Stimulated activated CD4-positive, alpha-beta T cell treated with anti-CD3 and anti-CD28 coated beads, Interleukin-4, amount 100 ng/mL, for 4 hours (primary cell): ENCODE data around the gene BLCAP.
"Not testable (repeated sequence)": the region's sequence is repeated elsewhere in the genome, so short reads cannot be mapped to it uniquely, and the experiment has no call there.

Source experiments
- DNase-seq, 2 experiments: peaks; one replicate each; pipeline ENCODE4 v3.0.0-alpha.2; 2020

The BLCAP gene

DNA sequence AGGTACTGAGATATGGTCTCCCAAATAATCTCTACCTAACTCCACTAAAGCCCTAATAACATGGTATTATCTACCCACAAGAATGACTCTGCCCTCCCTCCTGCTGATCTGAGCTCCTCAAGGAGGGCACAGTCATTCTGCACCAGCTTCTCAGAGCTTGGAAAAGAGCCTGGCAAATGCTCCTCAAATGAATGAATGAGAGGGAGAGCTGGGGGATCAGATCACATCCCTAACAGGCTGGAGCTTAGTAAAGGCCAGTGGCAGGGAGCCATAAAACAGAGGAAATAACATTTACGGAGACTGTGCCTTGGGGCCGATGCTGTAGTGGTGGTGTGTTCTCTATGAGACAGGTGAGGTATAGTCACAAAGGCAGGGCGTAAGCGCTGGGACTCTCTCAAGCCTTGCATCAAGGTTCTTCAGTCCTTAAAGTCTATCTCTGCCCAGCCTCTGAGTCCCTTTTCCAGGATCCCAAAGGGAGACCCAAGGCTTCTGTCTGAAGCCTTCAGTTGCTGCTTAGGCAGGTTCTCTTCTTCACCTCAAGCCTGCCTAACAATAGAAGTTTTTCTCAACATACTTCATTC lies 13.8 kb downstream of the BLCAP start:
- DNase-seq, result no peak

DNA sequence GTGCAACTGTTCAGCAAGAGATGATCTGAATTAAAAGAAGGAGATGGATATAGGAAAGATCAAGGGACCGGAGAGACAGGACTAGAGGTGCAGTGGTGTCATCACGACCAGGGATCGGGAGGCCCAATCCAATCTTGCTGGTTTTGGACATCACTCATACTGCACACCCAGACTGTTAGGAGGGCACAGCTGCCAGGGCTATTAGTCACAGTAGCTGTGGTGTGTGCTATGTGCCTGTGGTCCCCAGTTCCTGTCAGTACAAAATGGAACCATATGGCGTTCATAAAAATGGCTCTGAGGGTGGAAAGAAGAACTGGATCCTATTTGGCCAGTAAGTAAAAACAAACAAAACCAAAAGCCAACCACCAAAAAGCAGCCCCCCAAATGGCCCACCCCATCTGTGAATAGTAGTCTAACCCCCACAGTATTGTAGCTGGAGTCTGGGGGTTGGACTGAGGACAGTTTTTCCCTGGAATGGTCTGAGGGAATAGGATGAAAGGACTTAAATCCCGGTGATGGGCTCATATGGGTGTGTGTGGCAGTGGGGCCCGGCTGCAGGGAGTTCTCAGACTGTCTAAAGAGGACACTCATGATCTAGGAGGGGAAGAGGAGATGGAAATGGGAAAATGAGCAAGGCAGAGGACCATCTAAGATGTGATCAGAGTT lies 15.9 kb downstream of the BLCAP start:
- no peak for DNase-seq

DNA sequence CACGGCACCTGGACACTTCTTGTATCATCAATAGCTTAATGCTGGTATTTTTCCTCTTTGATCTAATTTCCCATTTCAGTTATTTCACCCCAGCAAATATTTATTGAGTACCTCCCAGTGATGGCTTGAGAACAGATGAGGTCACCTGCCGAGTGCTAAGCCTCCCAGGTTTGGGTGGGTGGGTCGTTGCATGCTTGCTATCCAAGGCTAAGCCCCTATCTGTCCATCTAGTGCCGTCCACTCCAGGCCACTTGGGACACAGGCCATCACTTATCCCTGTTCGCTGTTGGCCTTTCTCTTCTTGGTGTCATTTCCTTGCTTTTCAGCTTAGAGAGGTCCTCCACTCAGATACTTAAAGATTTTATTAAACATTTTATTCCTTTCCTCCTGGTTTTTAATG lies 17.4 kb downstream of the BLCAP start:
- no peak for DNase-seq

DNA sequence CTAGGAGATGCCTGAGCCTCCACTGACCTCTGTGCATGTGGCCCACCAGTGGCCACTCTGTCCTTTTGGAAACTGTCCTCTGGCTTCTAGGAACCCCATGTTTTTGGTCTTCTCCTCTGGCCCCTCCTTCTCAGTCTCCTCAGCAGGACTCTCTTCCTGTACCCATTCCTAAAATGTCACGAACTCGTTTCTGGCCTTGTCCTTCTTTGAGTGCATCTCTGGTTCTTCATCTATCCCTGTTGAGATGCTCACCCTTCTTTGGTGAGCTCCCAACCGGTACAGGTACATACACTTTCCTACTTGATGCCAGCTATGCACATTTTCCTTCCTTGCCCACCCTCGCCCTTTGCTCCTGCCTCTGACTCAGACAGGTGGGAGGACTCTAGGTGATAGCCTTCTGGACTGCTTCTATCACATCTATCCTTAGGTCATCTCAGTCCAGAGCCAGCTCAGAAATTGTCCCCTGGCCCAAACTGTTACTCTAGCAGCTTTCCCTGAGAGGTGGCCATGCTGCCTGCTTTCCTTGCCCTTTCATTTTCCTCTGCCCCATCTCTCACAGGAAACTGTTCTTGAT lies 21.4 kb downstream of the BLCAP start:
- no peak for DNase-seq

DNA sequence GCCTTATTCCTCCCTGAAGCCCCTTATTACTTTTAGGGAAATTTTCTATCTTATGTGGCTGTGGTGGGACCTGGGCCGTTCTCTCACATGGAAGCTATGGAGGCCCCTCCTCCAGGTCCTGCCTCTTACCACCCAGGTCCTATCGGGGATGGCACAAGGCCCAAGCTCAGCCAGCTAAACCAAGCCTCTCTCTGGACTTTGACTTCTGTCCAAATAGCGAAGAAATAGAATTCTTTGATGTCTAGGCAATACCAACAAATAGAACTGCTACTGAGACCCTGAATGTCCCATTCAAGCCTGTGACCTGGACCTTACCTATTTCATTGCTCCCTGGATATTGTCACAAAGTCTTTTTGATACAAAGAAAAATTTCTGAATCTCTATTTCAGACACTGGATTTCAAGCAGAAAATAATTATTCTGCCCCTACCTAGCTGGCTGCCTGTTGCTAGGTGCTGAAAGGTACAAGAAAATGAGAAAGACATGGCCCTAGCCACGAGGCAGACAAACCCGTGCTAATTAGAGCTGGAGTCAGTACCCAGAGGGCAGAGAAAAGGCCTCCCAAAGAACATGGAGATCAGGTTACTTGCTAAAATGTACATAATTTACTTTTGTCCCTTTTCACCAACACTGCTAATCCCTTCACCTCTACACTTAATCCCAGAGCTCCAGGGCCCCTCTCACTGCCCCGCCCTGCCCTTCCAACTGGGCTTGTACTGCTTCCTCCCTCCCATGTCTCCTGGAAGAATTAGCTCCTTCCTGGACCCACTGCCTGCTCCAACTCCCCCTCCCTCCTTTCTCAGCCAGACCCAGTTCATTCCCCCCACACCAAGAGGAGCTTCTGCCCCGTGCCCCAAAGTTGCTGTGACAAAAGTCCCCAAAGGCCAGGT lies 22.2 kb downstream of the BLCAP start:
- no peak for DNase-seq

DNA sequence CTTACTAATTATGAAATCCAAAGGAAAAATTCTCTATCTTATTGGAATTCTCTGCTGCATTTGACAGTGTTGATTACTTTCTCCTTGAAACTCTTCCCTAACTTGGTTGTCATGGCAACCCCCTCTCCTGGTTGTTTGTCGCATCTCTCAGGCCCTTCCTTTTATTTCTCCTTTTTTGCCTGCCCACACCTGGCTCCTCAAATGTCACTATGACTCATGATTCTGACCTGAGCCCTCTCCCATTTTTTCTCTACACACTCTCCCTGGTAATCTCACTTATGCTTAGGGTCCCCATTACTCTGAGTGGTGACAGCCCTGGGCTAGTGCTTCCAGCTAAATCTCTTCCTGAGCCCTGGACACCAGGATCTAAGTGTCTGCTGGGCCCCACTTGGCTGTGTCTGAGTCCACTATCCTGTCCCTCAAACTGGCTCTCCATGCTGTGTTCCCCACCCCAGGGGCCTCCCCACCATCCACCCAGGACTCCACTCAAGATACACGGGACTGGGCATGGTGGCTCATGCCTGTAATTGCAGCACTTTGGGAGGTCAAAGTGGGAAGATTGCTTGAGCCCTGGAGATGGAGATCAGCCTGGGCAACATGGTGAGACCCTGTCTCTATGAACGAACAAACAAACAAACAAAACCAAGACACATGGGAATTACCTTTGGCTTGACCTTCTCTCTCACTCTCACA lies 23.1 kb downstream of the BLCAP start:
- no peak for DNase-seq

DNA sequence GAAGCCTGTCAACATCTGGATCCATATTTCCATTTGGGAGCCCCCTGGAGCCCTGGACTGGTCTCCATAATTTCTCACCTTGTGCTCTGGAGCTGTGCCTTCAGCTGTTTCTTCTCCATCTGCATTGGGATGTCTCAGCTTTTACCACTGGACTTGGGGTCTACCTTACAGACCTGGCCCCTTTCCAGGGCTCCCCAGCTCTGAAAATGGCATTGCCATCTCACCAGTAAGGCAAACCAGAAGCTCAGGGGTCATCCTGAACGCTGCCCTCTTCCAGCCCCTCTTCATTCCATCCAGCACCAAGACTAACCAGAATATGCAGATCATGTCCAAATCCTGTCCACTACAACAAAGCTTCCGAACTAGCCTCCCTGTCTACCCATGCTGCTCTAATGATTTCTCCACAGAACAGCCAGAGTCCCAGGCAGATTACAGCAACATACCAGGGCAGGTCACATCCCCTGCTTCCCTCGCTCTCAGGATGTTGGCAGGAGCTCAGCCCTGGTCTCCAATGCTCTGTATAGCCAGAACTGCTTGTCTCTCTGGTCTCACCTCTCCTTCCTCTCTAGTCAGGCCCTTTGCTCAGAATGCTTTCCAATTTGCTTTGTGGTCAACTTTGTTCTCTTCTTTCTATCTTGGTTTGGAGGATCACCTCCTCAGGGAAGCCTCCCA lies 24.3 kb downstream of the BLCAP start:
- no peak for DNase-seq

DNA sequence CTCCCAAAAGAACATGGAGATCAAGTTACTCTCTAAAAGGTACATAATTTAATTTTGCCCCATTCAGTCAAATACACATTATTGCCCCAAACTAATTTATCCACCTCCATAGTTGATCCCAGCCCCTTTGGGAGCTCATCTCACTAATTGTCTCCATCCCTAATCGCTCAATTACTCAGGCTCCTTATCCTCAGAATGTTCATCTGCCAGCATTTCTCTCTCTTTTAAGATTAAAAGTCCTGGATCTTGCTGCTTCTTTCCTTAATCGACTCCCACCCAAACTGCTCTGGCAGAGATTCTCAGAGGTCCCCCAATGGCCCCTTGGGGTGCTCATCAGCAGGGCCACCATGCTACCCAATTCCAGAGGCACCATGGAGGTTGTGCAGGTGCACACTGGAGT lies 25.0 kb downstream of the BLCAP start:
- DNase-seq, result no peak

DNA sequence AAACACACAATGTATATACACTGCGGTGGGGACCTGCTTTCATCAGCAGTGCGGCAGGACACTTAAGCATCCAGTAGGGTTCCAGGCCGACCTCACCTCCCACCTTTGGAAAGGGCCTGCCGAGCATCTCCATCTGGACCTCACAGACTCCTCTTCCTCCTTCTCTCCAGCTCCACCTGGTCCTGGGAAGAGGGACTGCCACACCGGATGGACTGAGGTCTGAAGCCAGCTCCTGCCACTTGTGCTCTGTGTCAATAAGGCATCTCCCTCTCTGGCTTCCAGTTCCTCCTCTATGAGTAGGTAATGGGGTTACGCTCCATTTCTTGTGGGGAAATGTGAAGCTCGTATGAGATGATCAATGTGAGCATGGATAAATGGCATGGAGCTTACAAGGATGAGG lies 25.7 kb downstream of the BLCAP start:
- no peak for DNase-seq

DNA sequence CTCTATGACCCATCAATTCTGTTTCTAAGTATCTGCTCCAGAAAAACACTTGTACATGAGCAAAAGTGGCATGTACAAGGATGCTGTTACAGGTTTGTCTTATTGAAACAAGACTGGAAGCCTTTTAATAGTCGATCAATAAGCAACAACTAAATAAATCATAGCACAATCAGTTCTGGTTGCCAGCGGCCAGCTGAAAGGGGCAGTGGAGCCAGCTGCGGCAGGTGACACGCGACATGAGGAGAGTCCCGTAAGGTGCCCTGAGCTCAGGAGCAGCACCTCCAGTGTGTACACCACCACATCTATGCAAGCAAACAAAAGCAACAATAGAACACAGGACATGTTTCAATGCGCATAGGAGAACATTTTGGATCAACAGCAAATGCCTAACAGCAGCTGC lies 27.4 kb downstream of the BLCAP start:
- no peak for DNase-seq

DNA sequence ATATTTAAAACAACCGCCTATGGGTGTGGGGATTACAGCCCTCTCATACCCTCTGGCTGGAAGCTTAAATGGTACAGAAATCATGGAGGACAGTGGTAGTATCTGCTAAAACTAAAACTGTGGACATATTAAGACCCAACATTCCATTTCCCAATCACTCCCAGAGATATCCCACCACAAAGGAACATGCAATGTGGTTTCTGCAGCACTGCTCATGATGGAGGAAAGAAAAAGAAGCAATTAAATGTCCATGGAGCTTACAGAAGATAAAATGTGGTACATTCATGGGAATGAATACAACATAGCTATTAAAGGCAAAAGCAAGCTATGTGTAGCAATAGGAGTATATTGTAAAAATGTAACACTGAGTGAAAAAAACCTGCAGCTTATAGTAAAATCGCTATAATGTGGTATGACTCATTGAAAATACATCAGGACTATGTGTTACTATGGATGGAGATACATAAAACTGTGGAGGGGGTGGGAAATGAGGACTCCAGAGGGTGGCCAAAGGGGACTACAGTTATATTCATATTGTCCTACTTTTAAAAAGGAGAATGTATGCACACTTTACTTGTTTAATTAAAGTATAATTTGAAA lies 29.5 kb downstream of the BLCAP start:
- DNase-seq, result no peak

DNA sequence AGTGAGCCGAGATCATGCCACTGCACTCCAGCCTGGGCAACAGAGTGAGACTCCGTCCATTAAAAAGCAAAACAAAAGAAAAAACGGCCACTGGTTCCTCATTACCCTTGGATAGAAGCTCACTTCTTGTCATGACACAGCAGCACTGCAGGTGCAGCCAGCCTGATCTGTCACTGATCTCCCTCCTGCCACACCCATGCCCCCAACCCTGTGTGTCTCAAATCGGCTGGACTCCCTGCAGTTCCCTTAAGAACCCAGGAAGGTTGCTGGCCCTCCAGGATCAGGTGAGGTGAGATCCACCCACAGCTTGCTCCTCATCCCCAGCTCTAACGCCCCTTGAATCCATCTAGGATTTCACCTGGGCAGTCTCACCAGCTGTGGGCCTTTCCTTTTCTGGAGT lies 32.9 kb downstream of the BLCAP start:
- DNase-seq, result no peak

DNA sequence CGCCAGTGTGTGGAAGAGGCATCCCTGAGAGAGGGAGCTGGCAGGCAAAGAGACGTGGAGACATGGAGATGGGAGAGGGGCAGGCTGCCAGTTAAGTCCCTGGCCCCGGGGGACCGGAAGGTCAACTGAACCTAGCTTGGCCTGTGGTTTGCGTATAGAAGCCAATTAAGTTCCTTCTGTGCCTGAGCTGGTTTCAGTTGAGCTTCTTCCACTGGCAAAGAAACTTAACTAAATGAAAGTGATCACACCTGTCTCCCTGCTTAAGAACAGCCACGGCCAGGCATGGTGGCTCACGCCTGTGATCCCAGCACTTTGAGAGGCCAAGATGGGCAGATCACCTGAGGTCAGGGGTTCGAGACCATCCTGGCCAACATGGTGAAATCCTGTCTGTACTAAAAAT lies 33.4 kb downstream of the BLCAP start:
- no peak for DNase-seq

DNA sequence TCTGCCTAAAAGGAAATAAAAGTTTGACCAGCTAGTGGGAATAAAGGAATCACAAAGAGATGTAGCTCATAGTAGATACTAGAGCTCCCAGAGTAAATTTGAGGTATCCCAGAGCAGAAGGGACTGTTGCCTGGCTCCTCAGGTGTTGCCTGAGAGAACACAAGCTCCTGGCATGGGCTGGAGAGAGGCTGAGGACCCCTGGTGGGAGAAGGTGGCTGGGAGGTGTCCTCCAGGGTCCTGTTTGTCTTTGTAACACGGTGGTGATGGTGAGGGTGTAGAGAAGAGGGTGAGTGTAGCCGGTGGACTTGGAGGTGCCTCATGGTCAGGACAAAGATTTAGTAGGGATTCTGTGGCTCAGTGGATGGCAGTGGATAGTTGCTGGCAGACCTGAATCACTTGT lies 34.7 kb downstream of the BLCAP start:
- DNase-seq, result no peak

DNA sequence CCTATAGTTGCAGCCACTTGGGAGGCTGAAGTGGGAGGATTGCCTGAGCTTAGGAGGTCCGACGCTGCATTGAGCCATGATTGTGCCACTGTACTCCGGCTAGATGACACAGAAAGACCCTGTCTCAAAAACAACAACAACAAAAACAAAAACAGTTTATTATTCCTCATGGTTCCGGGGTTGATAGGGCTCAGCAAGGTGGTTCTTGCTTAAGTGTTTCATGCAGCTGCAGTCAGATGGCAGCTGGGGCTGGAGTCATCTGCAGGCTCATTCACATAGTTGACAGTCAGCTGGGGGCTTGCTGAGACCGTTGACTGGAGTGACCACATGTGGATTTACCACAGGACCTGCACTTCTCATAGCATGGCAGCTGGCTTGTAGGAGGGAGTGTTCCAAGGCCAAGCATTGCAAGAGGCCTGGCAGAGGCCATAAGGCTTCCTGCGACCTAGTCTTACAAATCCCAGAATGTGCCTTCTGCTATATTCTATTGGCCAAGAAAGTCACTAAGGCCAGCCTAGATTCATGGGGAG lies 35.5 kb downstream of the BLCAP start:
- no peak for DNase-seq

DNA sequence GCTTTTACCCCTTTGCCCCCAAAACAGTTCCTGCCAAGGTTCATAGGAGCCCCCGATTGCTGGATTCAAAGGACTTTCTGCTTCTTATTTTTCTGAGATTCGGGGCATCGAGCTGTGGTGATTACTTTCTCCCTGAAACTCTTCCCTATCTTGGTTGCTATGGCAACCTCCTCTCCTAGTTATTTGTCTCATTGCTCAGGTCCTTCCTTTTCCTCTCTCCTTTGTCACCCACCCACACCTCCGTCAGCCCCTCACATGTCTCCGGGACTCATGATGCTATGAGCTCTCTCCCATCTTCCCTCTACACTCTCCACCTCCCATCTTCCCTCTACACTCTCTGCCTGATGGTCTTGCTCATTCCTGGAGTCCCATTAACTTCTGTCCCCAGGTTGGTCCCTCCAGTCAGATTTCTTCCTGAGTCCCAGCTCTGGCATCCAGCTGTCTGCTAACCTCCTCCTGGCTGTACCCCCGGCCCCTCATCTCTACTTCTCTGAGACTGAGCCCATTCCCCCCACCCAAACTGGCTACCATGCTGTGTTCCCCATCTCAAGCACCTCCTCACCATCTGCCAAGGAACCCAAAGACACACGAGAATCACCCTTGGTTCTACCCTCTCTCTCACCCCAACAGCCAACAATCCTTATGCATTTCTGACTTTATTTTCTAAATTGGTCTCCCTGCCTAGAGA lies 36.9 kb downstream of the BLCAP start:
- DNase-seq, result no peak

DNA sequence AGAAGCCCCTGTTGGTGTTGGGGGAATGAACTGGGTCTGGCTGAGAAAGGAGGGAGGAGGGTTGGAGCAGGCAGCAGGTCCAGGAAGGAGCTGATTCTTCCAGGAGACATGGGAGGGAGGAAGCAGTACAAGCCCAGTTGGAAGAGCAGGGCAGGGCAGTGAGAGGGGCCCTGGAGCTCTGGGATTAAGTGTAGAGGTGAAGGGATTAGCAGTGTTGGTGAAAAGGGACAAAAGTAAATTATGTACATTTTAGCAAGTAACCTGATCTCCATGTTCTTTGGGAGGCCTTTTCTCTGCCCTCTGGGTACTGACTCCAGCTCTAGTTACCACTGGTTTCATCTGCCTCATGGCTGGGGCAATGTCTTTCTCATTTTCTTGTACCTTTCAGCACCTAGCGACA lies 41.5 kb downstream of the BLCAP start:
- DNase-seq, result not testable (repeated sequence)

DNA sequence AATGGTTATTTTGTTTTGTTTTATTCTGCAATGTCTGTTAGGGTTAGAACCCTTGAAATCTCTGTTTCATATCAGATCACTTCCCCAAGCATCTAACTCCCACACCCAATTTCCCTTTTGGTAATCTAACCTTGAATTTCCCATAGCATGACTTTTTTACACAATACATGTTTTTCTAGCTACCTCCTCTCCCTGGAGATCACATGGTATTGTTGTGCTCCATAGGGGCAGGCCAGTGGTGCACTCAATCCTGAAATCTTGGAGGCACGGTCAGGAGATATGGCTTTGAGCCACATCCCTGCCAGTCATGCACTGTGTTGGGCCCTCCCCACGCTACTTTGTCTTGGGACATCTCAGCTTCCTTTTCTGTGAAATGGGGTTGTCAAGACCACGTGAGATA lies 43.3 kb downstream of the BLCAP start:
- DNase-seq, result no peak

DNA sequence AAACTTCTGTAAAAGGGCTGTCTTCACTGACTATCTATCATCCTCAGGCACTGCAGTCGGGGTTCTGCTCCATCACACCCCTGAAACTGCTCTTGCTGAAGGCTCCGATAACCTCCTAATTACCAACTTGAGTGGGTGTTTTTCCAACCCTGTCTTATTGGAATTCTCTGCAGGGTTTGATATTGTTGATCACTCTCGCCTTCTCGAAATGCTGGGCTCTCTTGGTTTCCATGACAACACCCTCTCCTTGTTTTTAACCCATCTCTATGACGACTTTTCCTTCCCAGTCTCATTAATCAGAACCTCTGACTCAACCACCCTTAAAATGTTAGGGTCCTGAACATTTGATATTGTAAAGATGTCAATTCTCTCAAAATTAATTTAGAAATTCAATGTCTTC lies 46.1 kb downstream of the BLCAP start:
- no peak for DNase-seq

DNA sequence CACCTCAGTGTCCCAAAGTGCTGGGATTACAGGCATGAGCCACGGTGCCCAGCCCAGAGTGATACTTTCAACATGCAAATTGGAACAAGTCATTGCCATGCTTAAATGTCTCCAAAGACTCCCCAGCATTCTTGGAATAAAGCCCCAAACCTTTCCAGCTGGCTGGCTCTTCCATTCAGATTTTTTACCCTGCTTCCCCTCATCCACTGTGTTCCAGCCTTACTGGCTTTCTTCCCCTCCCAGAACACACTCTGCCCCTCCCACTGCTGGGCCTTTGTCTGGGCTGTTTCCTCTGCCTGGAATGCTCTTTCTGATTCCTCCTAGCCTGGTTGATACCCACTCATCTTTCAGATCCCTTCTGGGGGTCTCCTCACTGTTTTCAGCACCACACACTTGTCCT lies 46.8 kb downstream of the BLCAP start:
- DNase-seq, result no peak
